GM19043 (cell line): Measurements from ENCODE around the gene ZNF423.
"Not testable (repeated sequence)": the region's sequence is repeated elsewhere in the genome, so short reads cannot be mapped to it uniquely, and the experiment has no call there.

Experiments used
- ATAC-seq: cut with Tn5 transposase; IDR thresholded peaks from one replicate; pipeline ENCODE4 v1.9.1; 2021; ENCODE audit warnings: low read depth; ENCODE audit not compliant: unreplicated experiment

The ZNF423 gene

GRCh38 chr16:49677661-49678060 lies 178.3 kb downstream of the ZNF423 start:
- not testable (repeated sequence) for ATAC-seq

DNA sequence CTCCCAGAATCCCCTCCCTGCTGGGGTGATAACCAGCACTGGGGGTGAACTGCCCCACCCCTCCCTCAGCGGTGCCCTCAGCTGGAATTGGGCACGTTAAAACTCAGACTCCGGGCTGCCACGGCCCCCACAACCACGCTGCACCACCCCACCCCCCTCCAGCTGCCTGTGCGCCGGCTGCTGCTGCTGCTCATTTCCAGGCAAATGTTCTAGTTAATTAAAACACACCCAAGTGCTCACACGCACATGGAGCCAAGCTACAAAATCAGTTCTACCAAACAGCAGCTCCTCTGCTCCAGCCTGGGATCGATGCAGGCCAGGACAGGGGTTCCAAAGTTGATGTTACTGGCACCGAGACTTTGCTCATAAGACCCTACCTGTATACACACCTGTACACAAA lies 180.5 kb downstream of the ZNF423 start:
- ATAC-seq: no peak

DNA sequence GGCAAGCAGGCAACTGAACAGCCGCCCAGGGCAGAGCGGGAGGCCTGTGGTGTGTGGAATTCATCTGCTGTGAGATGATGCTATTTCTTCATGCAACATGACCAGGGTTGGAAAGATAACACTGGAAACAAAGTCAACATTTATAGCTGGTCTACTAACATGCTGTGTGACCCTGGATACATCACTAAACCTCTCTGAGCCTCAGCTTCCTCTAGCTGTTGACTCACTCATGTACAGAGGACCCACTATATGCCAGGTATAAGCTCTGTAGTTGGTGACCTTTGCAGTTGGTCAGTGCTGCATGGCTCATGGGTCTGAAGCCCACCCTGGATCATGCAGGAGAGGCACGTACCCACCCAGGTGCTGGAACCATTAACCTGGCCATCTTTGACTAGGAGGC lies 180.9 kb downstream of the ZNF423 start:
- no peak for ATAC-seq

DNA sequence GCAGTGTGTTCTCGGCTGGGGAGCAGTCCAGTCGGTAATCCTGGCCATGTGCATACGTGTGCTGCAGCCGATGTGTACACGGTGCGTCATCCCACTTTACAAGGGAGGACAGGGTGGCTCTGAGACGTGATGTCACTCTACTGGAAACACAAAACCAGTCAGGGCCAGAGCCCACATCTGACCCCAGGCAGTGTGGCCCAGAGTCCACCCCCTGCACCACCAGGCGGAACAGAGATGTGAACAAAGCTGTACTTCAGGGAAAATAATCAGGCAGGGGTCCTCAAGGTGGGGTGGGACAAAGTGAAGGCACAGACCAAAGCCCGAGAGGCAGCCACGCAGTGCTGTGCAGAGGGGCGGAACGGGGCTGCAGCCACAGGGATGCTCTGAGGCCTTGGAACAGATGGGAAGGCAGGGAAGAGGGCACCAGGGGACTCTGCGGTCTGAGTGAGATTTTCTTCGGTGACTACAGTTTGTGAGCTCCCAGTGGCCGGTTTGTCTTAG lies 181.5 kb downstream of the ZNF423 start:
- no peak for ATAC-seq

DNA sequence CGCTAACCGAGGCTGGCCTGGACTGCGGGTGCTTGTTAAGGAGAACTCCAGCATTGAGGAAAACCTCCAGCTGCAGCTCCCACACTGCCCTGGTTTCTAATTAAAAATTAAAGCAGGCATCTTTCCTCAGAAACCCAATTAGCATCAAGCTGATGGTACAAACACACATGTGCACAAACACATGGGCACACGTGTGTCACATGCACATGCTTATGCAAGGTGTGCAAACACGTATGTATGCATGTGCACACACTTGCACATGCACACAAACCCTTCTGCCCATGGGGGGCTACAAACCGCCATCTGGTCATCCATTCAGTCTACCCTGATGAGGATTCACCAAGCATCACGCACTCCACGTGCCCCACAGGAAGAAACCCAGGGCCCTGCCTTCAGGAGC lies 182.5 kb downstream of the ZNF423 start:
- no peak for ATAC-seq

DNA sequence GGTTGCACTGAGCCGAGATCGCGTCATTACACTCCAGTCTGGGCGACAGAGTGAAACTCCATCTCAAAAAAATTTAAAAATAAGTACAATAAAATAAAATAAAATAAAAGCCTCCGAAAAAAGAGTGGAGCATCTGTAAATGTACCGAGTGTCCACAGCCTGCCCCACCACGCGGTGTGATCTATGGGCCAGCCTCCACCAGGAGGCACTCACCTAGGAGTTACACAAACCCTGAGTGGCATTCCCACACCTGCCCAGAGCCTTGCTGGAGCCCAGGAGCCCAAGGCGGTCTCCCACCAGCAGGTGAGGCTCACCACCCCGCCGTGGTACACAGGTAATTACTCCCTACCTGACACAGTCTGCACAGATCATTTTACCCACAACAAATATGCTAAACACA lies 183.2 kb downstream of the ZNF423 start:
- ATAC-seq: no peak

DNA sequence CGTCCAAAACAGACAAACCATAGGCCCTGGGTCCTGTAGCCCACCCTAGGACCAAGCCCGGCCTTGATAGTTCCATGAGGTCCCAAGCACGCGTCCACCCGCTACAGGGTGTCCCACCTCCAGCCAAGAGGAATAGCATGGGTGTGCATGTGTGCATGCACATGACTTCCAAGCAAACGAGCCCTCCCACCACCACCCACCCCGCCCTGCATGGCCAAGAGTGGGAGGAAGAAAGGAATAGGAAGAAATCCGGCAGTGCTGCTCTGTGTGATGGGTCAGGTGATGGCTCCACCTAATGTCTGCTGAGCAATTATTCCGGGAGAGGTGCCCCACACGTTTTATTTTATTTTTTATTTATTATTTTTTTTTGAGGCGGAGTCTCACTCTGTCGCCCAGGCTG lies 184.6 kb downstream of the ZNF423 start:
- ATAC-seq: no peak

DNA sequence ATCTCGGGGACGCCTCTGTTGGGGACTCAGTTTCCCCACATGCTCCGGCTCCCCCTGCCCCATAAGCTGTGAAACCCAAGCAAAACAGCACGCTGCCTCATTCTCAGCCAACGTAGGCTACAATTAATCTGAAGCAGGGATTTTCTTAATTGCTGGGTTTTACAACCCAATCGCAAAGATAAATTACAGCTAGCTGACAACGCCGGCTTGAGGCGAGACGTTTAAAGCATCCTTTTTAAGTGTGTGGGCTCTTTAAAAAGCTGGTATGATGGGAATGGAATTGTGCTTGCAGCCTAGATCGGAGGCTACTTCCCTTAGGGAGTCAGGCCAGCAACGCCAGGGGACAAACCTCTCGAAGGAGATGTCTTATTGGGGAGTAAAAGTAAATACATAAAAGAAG lies 185.3 kb downstream of the ZNF423 start:
- no peak for ATAC-seq

GRCh38 chr16:49665482-49666230 lies 190.3 kb downstream of the ZNF423 start:
- ATAC-seq: no peak

- no peak for ATAC-seq
Observed at GRCh38 chr16:49664221-49665215, 191.4 kb downstream of the ZNF423 start.

DNA sequence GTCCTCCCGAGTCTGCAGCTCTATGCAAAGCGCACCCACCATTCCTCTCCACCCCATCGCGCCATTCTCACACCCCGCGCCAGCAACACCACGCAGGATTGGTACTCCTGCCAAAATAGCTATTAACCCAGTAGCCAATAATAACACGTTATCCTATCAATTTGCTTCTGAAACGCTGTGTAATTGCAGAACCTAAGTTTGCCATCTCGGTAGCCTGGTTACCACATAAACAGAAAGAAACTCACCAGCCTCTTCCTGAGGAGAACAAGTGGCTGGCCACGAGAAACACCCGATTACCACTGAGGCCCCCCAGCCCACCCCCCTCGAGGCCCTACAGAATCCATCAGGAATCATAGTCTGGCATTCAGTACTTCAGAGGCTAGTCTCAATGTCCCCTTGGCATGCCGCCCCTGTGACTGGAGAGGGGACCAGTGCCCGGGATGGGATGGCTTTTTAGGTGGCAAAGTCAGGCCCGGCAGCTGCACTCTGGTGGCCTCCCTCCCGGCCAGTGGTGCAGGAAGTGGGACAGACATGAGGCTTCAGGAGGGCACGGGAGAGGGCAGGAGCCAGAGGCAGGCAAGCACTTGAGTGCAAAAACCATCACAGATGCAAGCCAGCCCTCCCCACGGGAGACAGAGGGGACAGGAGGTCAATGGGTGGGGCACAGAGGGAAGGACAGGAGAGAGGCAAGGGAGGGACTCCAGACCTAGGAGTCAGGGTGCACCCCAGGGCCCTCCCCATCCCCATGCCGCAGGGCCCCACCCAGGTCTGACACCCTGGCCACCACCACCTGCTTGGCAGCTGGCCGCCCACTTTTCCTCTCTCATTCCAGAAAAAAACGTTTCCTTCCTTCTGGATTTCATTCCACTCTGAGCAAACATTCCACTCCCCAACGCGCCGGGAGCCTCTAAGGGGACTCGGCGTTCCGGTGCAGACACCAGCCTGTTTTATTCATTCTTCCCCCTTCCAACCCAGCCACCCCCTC lies 192.5 kb downstream of the ZNF423 start:
- ATAC-seq: no peak

- no peak for ATAC-seq
Observed at GRCh38 chr16:49662569-49662968, 193.3 kb downstream of the ZNF423 start.

- no peak for ATAC-seq
Observed at GRCh38 chr16:49661465-49662187, 194.3 kb downstream of the ZNF423 start.

GRCh38 chr16:49660626-49661025 lies 195.3 kb downstream of the ZNF423 start:
- ATAC-seq: no peak

DNA sequence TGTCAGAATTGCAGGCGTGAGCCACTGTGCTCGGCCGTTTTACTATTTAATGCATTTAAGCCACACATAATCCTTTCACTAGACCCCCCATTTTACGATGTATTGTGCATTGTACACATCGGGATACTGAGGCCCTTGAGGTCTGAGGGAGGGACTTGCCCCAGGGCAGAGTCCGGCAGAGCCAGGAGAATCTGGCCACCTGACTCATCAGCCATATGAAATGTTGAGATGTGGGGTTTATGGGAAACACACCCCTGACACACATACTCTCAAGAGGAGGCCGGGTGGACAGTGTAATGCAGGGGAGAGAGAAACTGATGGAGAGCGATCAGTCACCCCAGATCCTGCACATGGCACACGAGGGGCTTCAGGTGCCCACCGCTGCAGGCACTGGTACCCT lies 196.6 kb downstream of the ZNF423 start:
- no peak for ATAC-seq

DNA sequence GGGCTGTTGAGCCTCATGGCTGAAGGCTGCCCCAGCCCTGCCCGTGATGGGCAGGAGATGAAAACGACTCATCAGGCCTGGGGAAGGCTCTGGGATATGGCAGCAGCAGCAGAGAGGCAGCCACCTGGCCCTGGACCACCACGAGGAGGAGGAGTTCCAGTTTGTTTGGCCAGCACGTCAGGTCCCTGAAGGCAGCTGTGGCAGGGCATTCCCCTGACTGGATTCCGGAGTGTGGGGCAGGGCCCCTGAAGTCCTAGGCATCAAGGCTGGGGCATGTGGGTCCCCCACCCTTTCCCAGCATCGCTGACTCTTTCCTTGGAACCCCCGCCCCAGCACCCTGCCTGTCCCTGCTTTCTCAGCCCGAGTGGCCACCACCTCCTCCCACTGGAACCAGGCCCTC lies 197.4 kb downstream of the ZNF423 start:
- no peak for ATAC-seq

DNA sequence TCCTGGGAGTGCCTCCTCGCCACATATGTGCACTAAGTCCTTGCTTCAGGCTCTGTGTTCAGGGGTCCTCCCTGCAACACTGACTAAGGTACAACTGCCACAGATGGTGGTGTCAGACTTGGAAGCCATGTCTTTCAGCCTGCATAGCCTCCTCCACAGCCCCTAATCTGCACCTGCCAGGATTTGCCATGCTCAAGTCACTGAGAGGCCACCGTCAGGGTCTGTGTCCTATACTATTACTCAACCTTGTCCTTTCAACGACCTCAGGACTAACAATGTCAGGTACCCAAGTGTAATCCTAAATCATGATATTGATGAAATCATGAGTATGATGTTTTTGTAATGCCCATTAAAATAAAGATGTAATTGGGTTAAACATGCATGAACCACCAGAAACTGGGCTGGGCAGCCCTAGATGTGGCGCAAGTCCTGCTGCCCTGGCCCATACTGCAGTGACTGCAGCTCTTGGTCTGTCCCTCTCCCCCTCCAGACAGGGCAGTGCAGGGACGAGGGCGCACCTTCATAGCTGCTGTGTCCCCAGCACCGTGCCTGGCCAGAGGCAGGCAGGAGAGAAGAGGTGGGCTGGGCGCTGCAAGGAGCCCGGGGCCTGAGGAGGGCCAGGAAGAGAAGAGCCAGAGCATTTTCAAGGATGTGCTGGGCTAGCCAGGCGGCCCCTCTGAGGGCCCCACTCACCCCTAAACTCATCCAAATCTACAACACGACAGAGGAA lies 198.0 kb downstream of the ZNF423 start:
- ATAC-seq: no peak

GRCh38 chr16:49654425-49654824 lies 201.5 kb downstream of the ZNF423 start:
- no peak for ATAC-seq

DNA sequence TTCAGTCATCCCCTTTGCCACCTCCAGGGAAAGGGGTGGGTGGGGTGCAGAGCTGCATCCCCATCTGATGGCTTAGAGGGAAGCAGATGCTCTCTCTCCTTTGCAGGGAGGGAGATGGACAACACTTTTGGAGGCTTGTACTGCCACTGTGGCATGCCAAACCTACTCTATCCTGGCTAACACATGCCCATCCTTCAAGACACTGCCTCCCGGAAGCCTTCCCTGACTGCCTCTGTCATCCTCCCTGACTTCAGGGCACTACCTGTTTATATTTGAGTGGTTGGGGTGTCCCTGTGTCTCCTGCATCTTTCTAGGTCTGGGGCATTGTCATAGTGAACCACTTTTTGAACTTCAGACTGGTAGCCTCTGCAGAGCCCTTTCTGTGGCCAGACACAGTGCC lies 202.3 kb downstream of the ZNF423 start:
- ATAC-seq: no peak
